Measurements from ENCODE around the gene ARID1B. TPM values are rescaled to one million over a fixed set of nuclear protein-coding genes. Genes with fewer than 3 reads are reported as not detected.

Gene ARID1B
- total and polyA plus RNA-seq, 10 of the 15 experiments (the other 5 are each of a cell fraction or from before 2014, with no cell fraction given), result 24.7 to 133 (median 54.6) TPM

- Histone ChIP-seq H3K4me2 (ENCODE audit: control insufficient read depth, insufficient read depth) (no peak overlapping the region), H3K4me3 (no peak overlapping the region), H2AFZ (ENCODE audit: control insufficient read depth, low read depth, low read length) (no peak overlapping the region), H3K4me1 (ENCODE audit: control insufficient read depth, insufficient read depth, low read length) (peaks cover 10% of the 10 kb centered on the region), H4K20me1 (ENCODE audit: control insufficient read depth, insufficient read depth) (0 out of 2 replicates have a peak, but pooled peaks cover 3% of the 10 kb centered on the region), H3K27ac (ENCODE audit: control insufficient read depth, insufficient read depth) (no peak overlapping the region), H3K36me3 (ENCODE audit: control insufficient read depth in 2 of 2, insufficient read depth in 2 of 2, low read length in 1 of 2) (peaks cover 0 to 5% of the 10 kb centered on the region in 2 experiments; a peak in 1 of 4 replicates), H3K9me3 (replicated peaks; ENCODE audit: control insufficient read depth, insufficient read depth, low read length) (peaks cover 5% of the 10 kb centered on the region), H3K27me3 (replicated peaks in 1 of 2; ENCODE audit: control insufficient read depth in 2 of 2, insufficient read depth in 2 of 2, low read length in 1 of 2) (no peaks in the 10 kb centered on the region), H3K9ac (ENCODE audit: control insufficient read depth, insufficient read depth, low read length) (no peak overlapping the region), H3K79me2 (ENCODE audit: control insufficient read depth, insufficient read depth, low read length) (peaks cover 67% of the 10 kb centered on the region)
- intact Hi-C loops (cut with micrococcal nuclease; ENCODE audit: unreplicated experiment) (loop anchor here (10.0 kb wide), 1 partner anchor 331 kb away; no protein-coding TSS in a partner anchor), in situ Hi-C loops (cut with MboI) (no loop called here)
- 92% methylated on average over 1 of the region's 1 CpG for WGBS (ENCODE audit: insufficient coverage, insufficient replicate concordance, low lambda C conversion rate, missing lambda C conversion rate)
- ChIA-PET RAD21 (ENCODE audit: unreplicated experiment) (no interaction called here), CTCF (no interaction called here), POLR2A (no interaction called here), SMC1A (ENCODE audit: uncharacterized antibody, unreplicated experiment) (no interaction called here)
- DNase-seq (ENCODE audit: low read depth, low spot score) (no peak), FAIRE-seq (no peak), ATAC-seq (no peak)
- TF ChIP-seq EP300 (IDR thresholded peaks at IDR 0.05; ENCODE audit: borderline replicate concordance in 1 of 2, control insufficient read depth in 1 of 2, low read depth in 2 of 2, low read length in 2 of 2), result no peak
- 0 out of 2 replicates have a peak, but pooled peaks have one; percentile 46 for TF ChIP-seq CBX5 (IDR thresholded peaks at IDR 0.05; ENCODE audit: low read depth)
- no peak for TF ChIP-seq WRNIP1 (IDR thresholded peaks at IDR 0.05; ENCODE audit: borderline replicate concordance, low read depth, low read length)
- BruUV-seq (replicated peaks), result no TSS peak
Measured at GRCh38 chr6:157025437-157025836, 248.3 kb downstream of the ARID1B start.

- SMC1A ChIA-PET (ENCODE audit: uncharacterized antibody, unreplicated experiment), result interaction anchor here (0.5 to 1.8 kb wide), 5 partner anchors 10 to 1857 kb away, joined by 3 to 6 read pairs (median 3); no protein-coding TSS in a partner anchor
- no TSS peak for BruUV-seq (replicated peaks)
- peak; percentile 61 for ATAC-seq
Measured at GRCh38 chr6:157029980-157030690, 253.0 kb downstream of the ARID1B start.

More at GRCh38 chr6:157029980-157030690, 253.0 kb downstream of the ARID1B start:
- Histone ChIP-seq H3K4me3 (no peak overlapping the region), H2AFZ (ENCODE audit: control insufficient read depth, low read depth, low read length) (no peak overlapping the region), H3K36me3 (ENCODE audit: control insufficient read depth in 2 of 2, insufficient read depth in 2 of 2, low read length in 1 of 2) (peaks cover 0 to 5% of the 10 kb centered on the region in 2 experiments; a peak in 1 of 4 replicates), H3K27ac (ENCODE audit: control insufficient read depth, insufficient read depth) (no peak overlapping the region), H3K4me2 (ENCODE audit: control insufficient read depth, insufficient read depth) (no peak overlapping the region), H3K27me3 (replicated peaks in 1 of 2; ENCODE audit: control insufficient read depth in 2 of 2, insufficient read depth in 2 of 2, low read length in 1 of 2) (no peaks in the 10 kb centered on the region), H3K9me3 (replicated peaks; ENCODE audit: control insufficient read depth, insufficient read depth, low read length) (peaks cover 5% of the 10 kb centered on the region), H4K20me1 (ENCODE audit: control insufficient read depth, insufficient read depth) (0 out of 2 replicates have a peak, but pooled peaks cover 3% of the 10 kb centered on the region), H3K79me2 (ENCODE audit: control insufficient read depth, insufficient read depth, low read length) (peaks cover 69% of the 10 kb centered on the region), H3K9ac (ENCODE audit: control insufficient read depth, insufficient read depth, low read length) (no peak overlapping the region), H3K4me1 (ENCODE audit: control insufficient read depth, insufficient read depth, low read length) (peaks cover 7% of the 10 kb centered on the region)
- 94% methylated on average over 4 of the region's 4 CpGs for WGBS (ENCODE audit: insufficient coverage, insufficient replicate concordance, low lambda C conversion rate, missing lambda C conversion rate)
- ChIA-PET RAD21 (ENCODE audit: unreplicated experiment) (no interaction called here), POLR2A (interaction anchor here (1.4 kb wide), 1 partner anchor 9 kb away, joined by 5 read pairs; no protein-coding TSS in a partner anchor), CTCF (interaction anchor here (1.1 kb wide), 2 partner anchors 10 to 16 kb away, joined by 3 read pairs; no protein-coding TSS in a partner anchor)
- TF ChIP-seq GABPA (IDR thresholded peaks at IDR 0.05; ENCODE audit: low read depth), result no peak
- TF ChIP-seq RUNX3 (IDR thresholded peaks at IDR 0.05; ENCODE audit: low read length), result 0 out of 2 replicates have a peak, but pooled peaks have one; percentile 18
- TF ChIP-seq TCF3 (IDR thresholded peaks at IDR 0.05; ENCODE audit: borderline replicate concordance, insufficient read depth, low read depth, low read length), result peak; percentile 19; the same call in 1 of the 2 replicates
- peak; percentile 64; the same call in 1 of the 2 replicates for TF ChIP-seq JUNB (IDR thresholded peaks at IDR 0.05)
- 0 out of 2 replicates have a peak, but pooled peaks have one; percentile 17 for TF ChIP-seq NFIC (IDR thresholded peaks at IDR 0.05; ENCODE audit: low read depth, low read length)
- DNase-seq (ENCODE audit: low read depth, low spot score) (no peak), FAIRE-seq (no peak)
- intact Hi-C loops (cut with micrococcal nuclease; ENCODE audit: unreplicated experiment), result loop anchor here (10.0 kb wide), 3 partner anchors 155 to 335 kb away; no protein-coding TSS in a partner anchor
- in situ Hi-C loops (cut with MboI), result no loop called here

Measured in GM12878 (cell line).